Measurements from ENCODE around the gene ZNF71.

GRCh38 chr19:56566904-56567273 is 28.2 kb upstream of the ZNF71 start:
- TF ChIP-seq, protein P1, sequence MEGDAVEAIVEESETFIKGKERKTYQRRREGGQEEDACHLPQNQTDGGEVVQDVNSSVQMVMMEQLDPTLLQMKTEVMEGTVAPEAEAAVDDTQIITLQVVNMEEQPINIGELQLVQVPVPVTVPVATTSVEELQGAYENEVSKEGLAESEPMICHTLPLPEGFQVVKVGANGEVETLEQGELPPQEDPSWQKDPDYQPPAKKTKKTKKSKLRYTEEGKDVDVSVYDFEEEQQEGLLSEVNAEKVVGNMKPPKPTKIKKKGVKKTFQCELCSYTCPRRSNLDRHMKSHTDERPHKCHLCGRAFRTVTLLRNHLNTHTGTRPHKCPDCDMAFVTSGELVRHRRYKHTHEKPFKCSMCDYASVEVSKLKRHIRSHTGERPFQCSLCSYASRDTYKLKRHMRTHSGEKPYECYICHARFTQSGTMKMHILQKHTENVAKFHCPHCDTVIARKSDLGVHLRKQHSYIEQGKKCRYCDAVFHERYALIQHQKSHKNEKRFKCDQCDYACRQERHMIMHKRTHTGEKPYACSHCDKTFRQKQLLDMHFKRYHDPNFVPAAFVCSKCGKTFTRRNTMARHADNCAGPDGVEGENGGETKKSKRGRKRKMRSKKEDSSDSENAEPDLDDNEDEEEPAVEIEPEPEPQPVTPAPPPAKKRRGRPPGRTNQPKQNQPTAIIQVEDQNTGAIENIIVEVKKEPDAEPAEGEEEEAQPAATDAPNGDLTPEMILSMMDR (IDR thresholded peaks at IDR 0.05), result no peak
- TF ChIP-seq POLR2A (IDR thresholded peaks at IDR 0.05), result no peak
